Measurements from ENCODE around the gene PLCB3.
A peak's percentile ranks its signal among the peaks of the same experiment; 100 is the strongest.

The PLCB3 gene

GRCh38 chr11:64290352-64291261, 39.3 kb downstream of the PLCB3 start:
- DNase-seq, result no peak

GRCh38 chr11:64291262-64291751, 40.0 kb downstream of the PLCB3 start, which contains the start of gene KCNK4:
TSS of gene KCNK4 (plus strand) at chr11:64291302. CDS start at chr11:64293019, 1,717 bp downstream.
- no peak for DNase-seq

- no peak for DNase-seq
Observed at GRCh38 chr11:64291752-64292459, 40.6 kb downstream of the PLCB3 start.

- no peak for DNase-seq
Observed at GRCh38 chr11:64292460-64293254, 41.3 kb downstream of the PLCB3 start.

GRCh38 chr11:64294774-64295173, 43.4 kb downstream of the PLCB3 start:
- DNase-seq, result no peak

GRCh38 chr11:64295760-64296159, 44.4 kb downstream of the PLCB3 start:
- DNase-seq, result no peak

GRCh38 chr11:64296236-64296635, 44.9 kb downstream of the PLCB3 start:
- DNase-seq, result no peak

- no peak for DNase-seq
Observed at GRCh38 chr11:64296830-64297698, 45.7 kb downstream of the PLCB3 start.

- DNase-seq, result no peak
Observed at GRCh38 chr11:64297699-64298358, 46.5 kb downstream of the PLCB3 start.

- no peak for DNase-seq
Observed at GRCh38 chr11:64298966-64299846, 47.9 kb downstream of the PLCB3 start.

- DNase-seq, result no peak
Observed at GRCh38 chr11:64299847-64300648, 48.7 kb downstream of the PLCB3 start, which contains the start of gene CATSPERZ. TSS of gene CATSPERZ (plus strand) at chr11:64300358. CDS start at chr11:64300411, 53 bp downstream.

- no peak for DNase-seq
Observed at GRCh38 chr11:64303109-64304031, 52.0 kb downstream of the PLCB3 start.

GRCh38 chr11:64304032-64304315, 52.6 kb downstream of the PLCB3 start:
- no peak for DNase-seq

- DNase-seq, result peak; percentile 86
Observed at GRCh38 chr11:64304316-64305072, 53.2 kb downstream of the PLCB3 start.

- DNase-seq, result peak; percentile 96 to 97
Observed at GRCh38 chr11:64305075-64305690, 53.9 kb downstream of the PLCB3 start, which contains the start of gene ESRRA. TSS of gene ESRRA (plus strand) at chr11:64305524. CDS start at chr11:64307180, 1,656 bp downstream.

GRCh38 chr11:64305691-64306562, 54.6 kb downstream of the PLCB3 start:
- peak; percentile 65 to 75 for DNase-seq
